Stimulated activated CD8-positive, alpha-beta memory T cell treated with anti-CD3 and anti-CD28 coated beads, Interleukin-12 subunit alpha, Interleukin-12 subunit beta, amount 100 ng/mL, for 24 hours (primary cell): ENCODE data around the gene TMEM178B.

Experiments used
- DNase-seq: peaks from one replicate; pipeline ENCODE4 v3.0.0-alpha.2; 2020; ENCODE audit errors: extremely low read depth

Gene TMEM178B

GRCh38 chr7:141221007-141221612 lies 147.2 kb downstream of the TMEM178B start:
- DNase-seq: no peak

GRCh38 chr7:141225916-141226618 lies 152.2 kb downstream of the TMEM178B start:
- no peak for DNase-seq

- DNase-seq: no peak
Observed at GRCh38 chr7:141227454-141227853, 153.6 kb downstream of the TMEM178B start.

GRCh38 chr7:141228482-141228881 lies 154.6 kb downstream of the TMEM178B start:
- DNase-seq: no peak

- no peak for DNase-seq
Observed at GRCh38 chr7:141231018-141231792, 157.3 kb downstream of the TMEM178B start.

GRCh38 chr7:141232286-141233051 lies 158.6 kb downstream of the TMEM178B start:
- no peak for DNase-seq

- DNase-seq: no peak
Observed at GRCh38 chr7:141234335-141235105, 160.7 kb downstream of the TMEM178B start.

GRCh38 chr7:141235656-141236055 lies 161.8 kb downstream of the TMEM178B start:
- DNase-seq: no peak

GRCh38 chr7:141238596-141239243 lies 164.9 kb downstream of the TMEM178B start:
- no peak for DNase-seq

- DNase-seq: no peak
Observed at GRCh38 chr7:141239661-141240060, 165.8 kb downstream of the TMEM178B start.

GRCh38 chr7:141242568-141242967 lies 168.7 kb downstream of the TMEM178B start:
- no peak for DNase-seq

GRCh38 chr7:141243368-141243767 lies 169.5 kb downstream of the TMEM178B start:
- DNase-seq: no peak

- DNase-seq: no peak
Observed at GRCh38 chr7:141244435-141244834, 170.6 kb downstream of the TMEM178B start.

GRCh38 chr7:141246426-141246825 lies 172.6 kb downstream of the TMEM178B start:
- no peak for DNase-seq

- DNase-seq: no peak
Observed at GRCh38 chr7:141251180-141251579, 177.3 kb downstream of the TMEM178B start.

- DNase-seq: no peak
Observed at GRCh38 chr7:141251957-141252356, 178.1 kb downstream of the TMEM178B start.

GRCh38 chr7:141257597-141257996 lies 183.7 kb downstream of the TMEM178B start:
- DNase-seq: no peak

- DNase-seq: no peak
Observed at GRCh38 chr7:141258559-141258958, 184.7 kb downstream of the TMEM178B start.

GRCh38 chr7:141262101-141263090 lies 188.5 kb downstream of the TMEM178B start:
- DNase-seq: no peak

- no peak for DNase-seq
Observed at GRCh38 chr7:141263508-141263907, 189.6 kb downstream of the TMEM178B start.
